Keratinocyte (primary cell): ENCODE results near the gene FXYD6. TPM values are rescaled to one million over a fixed set of nuclear protein-coding genes. Genes with fewer than 3 reads are reported as not detected.

Source experiments
- DNase-seq: peaks from one replicate; pipeline ENCODE4 v3.0.0-alpha.2; 2011; ENCODE audit warnings: low read depth, missing footprints, low spot score
- FAIRE-seq: peaks from 2 replicates; lab custom pipeline; 2011; peaks lifted over from hg19 to GRCh38; lab: Jason Lieb, UNC
- H2AFZ ChIP-seq: 2 replicates; pipeline ENCODE4 v1.6.0; 2012; ENCODE audit warnings: low read length, control low read depth, inconsistent platforms; ENCODE audit not compliant: control insufficient read depth
- H3K27ac ChIP-seq: 2 replicates; pipeline ENCODE4 v1.5.1; 2011; ENCODE audit warnings: low read length; ENCODE audit not compliant: control insufficient read depth, insufficient read depth
- H3K27me3 ChIP-seq: 3 replicates; pipeline ENCODE4 v1.6.0; 2011; ENCODE audit warnings: low read length; ENCODE audit not compliant: control insufficient read depth, insufficient read depth; ENCODE audit errors: extremely low read depth
- H3K36me3 ChIP-seq, 2 experiments: 2 replicates in 1 of 2; 3 replicates in 1 of 2; pipeline ENCODE4 v1.5.1; 2011; ENCODE audit warnings: low read length in 2 of 2, mild to moderate bottlenecking in 1 of 2; ENCODE audit not compliant: control insufficient read depth in 2 of 2, insufficient read depth in 2 of 2; ENCODE audit errors: extremely low read depth in 1 of 2
- H3K4me1 ChIP-seq: 3 replicates; pipeline ENCODE4 v1.5.1; 2011; ENCODE audit warnings: low read length; ENCODE audit not compliant: control insufficient read depth, insufficient read depth; ENCODE audit errors: extremely low read depth
- H3K4me2 ChIP-seq: 3 replicates; pipeline ENCODE4 v1.6.0; 2011; ENCODE audit warnings: low read depth, low read length; ENCODE audit not compliant: control insufficient read depth, insufficient read depth; ENCODE audit errors: extremely low read depth
- H3K4me3 ChIP-seq, 3 experiments: fragments of 200-600 bp in 1 of 3; sonication (generic) in 1 of 3; 2 replicates in 2 of 3; 3 replicates in 1 of 3; pipeline ENCODE4 v1.5.1; 2011 to 2016; ENCODE audit warnings: low read length in 3 of 3, mild to moderate bottlenecking in 3 of 3, control low read depth in 2 of 3, inconsistent platforms in 1 of 3, low read depth in 1 of 3, mixed read lengths in 1 of 3, mixed run types in 1 of 3, moderate library complexity in 1 of 3; ENCODE audit not compliant: control insufficient read depth in 2 of 3, insufficient read depth in 2 of 3; ENCODE audit errors: extremely low read depth in 1 of 3
- H3K79me2 ChIP-seq: 2 replicates; pipeline ENCODE4 v1.6.0; 2012; ENCODE audit warnings: low read length; ENCODE audit not compliant: control insufficient read depth, insufficient read depth
- H3K9ac ChIP-seq: 3 replicates; pipeline ENCODE4 v1.6.0; 2011; ENCODE audit warnings: low read length; ENCODE audit not compliant: control insufficient read depth, insufficient read depth; ENCODE audit errors: extremely low read depth
- H3K9me1 ChIP-seq: 3 replicates; pipeline ENCODE4 v1.6.0; 2011; ENCODE audit warnings: low read length; ENCODE audit not compliant: control insufficient read depth, insufficient read depth; ENCODE audit errors: extremely low read depth
- H3K9me3 ChIP-seq: 2 replicates; pipeline ENCODE4 v1.5.1; 2012; ENCODE audit warnings: low read depth, low read length; ENCODE audit not compliant: control insufficient read depth
- H4K20me1 ChIP-seq: 3 replicates; pipeline ENCODE4 v1.6.0; 2011; ENCODE audit warnings: low read length; ENCODE audit not compliant: control insufficient read depth, insufficient read depth; ENCODE audit errors: extremely low read depth
- EZH2 ChIP-seq: IDR thresholded peaks from one replicate; pipeline ENCODE4 v1.6.1; 2012; ENCODE audit warnings: inconsistent platforms, mild to moderate bottlenecking, low read length, moderate library complexity
- dilution Hi-C: fragments of 300-500 bp; cut with MboI; formaldehyde crosslinking; loops from one replicate; pipeline ENCODE4 v1.7.0; 2020; ENCODE audit warnings: low sequenced_read_pairs; ENCODE audit not compliant: extremely low pct_ligation_motif_present
- polyA plus RNA-seq, 5 experiments: library from polyadenylated mRNA; depleted of rRNA in 3 of 5; stranded (reverse) in 3 of 5; stranded (forward) in 1 of 5; unstranded in 1 of 5; fragments of >200 nt; gene quantifications; 1 replicate in 1 of 5; 2 replicates in 3 of 5; 3 replicates in 1 of 5; pipeline versions ENCODE4 v1.2.1 to v1.2.3, GENCODE V29; 2011 to 2012; ENCODE audit warnings: missing spikeins in 2 of 5, low read depth in 1 of 5, low replicate concordance in 1 of 5
- TF ChIP-seq, protein P1 (sequence below), 3 experiments: IDR thresholded peaks in 1 of 3; conservative IDR thresholded peaks in 1 of 3; optimal IDR thresholded peaks in 1 of 3; 2 replicates in 2 of 3; 3 replicates in 1 of 3; pipeline versions ENCODE3 to v1.5.1; 2011; ENCODE audit warnings: low read length in 3 of 3, mild to moderate bottlenecking in 3 of 3, moderate library complexity in 2 of 3, control low read depth in 1 of 3, inconsistent platforms in 1 of 3; ENCODE audit not compliant: insufficient read depth in 2 of 3; ENCODE audit errors: extremely low read depth in 1 of 3

FXYD6 gene
- polyA plus RNA-seq, 1 donor (not counting 4 experiments of a cell fraction or from before 2014, with no cell fraction given) = not detected

DNA sequence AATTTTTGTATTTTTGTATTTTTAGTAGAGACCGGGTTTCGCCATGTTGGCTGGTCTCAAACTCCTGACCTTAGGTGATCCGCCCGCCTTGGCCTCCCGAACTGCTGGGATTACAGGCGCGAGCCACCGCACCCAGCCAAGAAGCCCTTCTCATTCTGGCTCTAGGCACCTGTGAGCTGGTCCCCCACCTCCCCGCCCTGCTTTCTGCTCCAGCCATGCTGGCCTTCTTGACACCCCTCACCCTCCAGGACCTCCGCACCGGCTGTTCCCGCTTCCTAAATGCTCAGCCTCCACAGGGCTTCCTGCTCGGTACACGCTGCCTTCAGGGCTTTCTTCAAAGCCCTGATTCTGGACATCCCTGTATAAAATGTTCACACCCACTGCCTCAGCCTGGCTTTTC, 46.4 kb downstream of the FXYD6 start:
- H3K9me1 ChIP-seq = no peaks in the 10 kb centered on the region
- no peak overlapping the region for H2AFZ ChIP-seq
- no peak overlapping the region for H3K9ac ChIP-seq
- H3K36me3 ChIP-seq = no peaks in the 10 kb centered on the region
- H4K20me1 ChIP-seq = no peaks in the 10 kb centered on the region
- DNase-seq = no peak
- no peaks in the 10 kb centered on the region for H3K79me2 ChIP-seq
- dilution Hi-C loops = no loop called here
- no peak overlapping the region for H3K4me3 ChIP-seq
- no peaks in the 10 kb centered on the region for H3K9me3 ChIP-seq
- H3K27ac ChIP-seq = no peak overlapping the region
- no peak overlapping the region for H3K4me2 ChIP-seq
- peaks cover 13% of the 10 kb centered on the region for H3K27me3 ChIP-seq
- TF ChIP-seq EZH2 = no peak
- TF ChIP-seq, protein P1, sequence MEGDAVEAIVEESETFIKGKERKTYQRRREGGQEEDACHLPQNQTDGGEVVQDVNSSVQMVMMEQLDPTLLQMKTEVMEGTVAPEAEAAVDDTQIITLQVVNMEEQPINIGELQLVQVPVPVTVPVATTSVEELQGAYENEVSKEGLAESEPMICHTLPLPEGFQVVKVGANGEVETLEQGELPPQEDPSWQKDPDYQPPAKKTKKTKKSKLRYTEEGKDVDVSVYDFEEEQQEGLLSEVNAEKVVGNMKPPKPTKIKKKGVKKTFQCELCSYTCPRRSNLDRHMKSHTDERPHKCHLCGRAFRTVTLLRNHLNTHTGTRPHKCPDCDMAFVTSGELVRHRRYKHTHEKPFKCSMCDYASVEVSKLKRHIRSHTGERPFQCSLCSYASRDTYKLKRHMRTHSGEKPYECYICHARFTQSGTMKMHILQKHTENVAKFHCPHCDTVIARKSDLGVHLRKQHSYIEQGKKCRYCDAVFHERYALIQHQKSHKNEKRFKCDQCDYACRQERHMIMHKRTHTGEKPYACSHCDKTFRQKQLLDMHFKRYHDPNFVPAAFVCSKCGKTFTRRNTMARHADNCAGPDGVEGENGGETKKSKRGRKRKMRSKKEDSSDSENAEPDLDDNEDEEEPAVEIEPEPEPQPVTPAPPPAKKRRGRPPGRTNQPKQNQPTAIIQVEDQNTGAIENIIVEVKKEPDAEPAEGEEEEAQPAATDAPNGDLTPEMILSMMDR (optimal IDR thresholded peaks at IDR 0.05 in 1 of 3, IDR thresholded peaks at IDR 0.05 in 1 of 3, conservative IDR thresholded peaks at IDR 0.05 in 1 of 3; ENCODE audit: extremely low read depth in 1 of 3, insufficient read depth in 2 of 3, low read length in 3 of 3) = no peak
- peaks cover 13% of the 10 kb centered on the region for H3K4me1 ChIP-seq
- FAIRE-seq = no peak

DNA sequence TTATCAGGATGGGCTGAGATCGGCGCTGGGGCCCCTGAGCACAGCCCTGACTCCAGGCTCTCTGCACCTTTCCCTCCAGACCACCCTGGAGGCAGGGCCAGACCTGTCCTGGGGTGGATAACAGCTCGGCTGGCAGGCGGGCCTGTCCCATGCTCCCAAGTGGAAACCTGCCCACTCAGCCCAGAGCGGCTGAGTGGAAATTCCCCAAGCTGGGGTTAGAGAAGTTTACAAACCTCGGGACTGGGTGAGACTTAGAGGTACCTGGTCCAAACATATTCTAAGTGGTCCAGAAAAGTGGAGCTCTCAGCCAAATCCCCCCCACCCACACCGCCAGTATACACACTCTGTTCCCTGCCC, 47.1 kb downstream of the FXYD6 start:
- no peak overlapping the region for H3K4me3 ChIP-seq
- no peaks in the 10 kb centered on the region for H4K20me1 ChIP-seq
- dilution Hi-C loops = no loop called here
- H3K9me1 ChIP-seq = no peaks in the 10 kb centered on the region
- DNase-seq (no peak), FAIRE-seq (no peak)
- H3K9ac ChIP-seq = no peak overlapping the region
- peaks cover 13% of the 10 kb centered on the region for H3K27me3 ChIP-seq
- H2AFZ ChIP-seq = no peak overlapping the region
- H3K27ac ChIP-seq = no peak overlapping the region
- no peaks in the 10 kb centered on the region for H3K9me3 ChIP-seq
- no peak overlapping the region for H3K4me2 ChIP-seq
- no peaks in the 10 kb centered on the region for H3K36me3 ChIP-seq
- TF ChIP-seq, protein P1 (optimal IDR thresholded peaks at IDR 0.05 in 1 of 3, IDR thresholded peaks at IDR 0.05 in 1 of 3, conservative IDR thresholded peaks at IDR 0.05 in 1 of 3; ENCODE audit: extremely low read depth in 1 of 3, insufficient read depth in 2 of 3, low read length in 3 of 3) = no peak
- no peak for TF ChIP-seq EZH2
- H3K4me1 ChIP-seq = peaks cover 19% of the 10 kb centered on the region
- no peaks in the 10 kb centered on the region for H3K79me2 ChIP-seq
